HCT116 (cell line): Measurements from ENCODE around the gene ARL4C. TPM values are rescaled to one million over a fixed set of nuclear protein-coding genes. Genes with fewer than 3 reads are reported as not detected.

Experiments used
- ATAC-seq: fragments of 200-7000 bp; cut with Tn5 transposase; 2 replicates; pipeline ENCODE4 v1.9.1; 2020; ENCODE audit warnings: mild to moderate bottlenecking, moderate library complexity
- BruUV-seq: library from RNA; stranded (reverse); fragments of 400-500 nt; replicated peaks from 2 replicates; lab custom pipeline; 2021; lab: Mats Ljungman, UMichigan
- CTCF ChIA-PET: fragments of 300-600 bp; sonication (Branson Sonifier 250); formaldehyde crosslinking; loops from one replicate; lab custom pipeline; 2021; ENCODE audit warnings: antibody characterized with exemption; lab: Charles Lee
- POLR2A ChIA-PET: fragments of 300-600, 350-600 bp; sonication (Branson Sonifier 250); formaldehyde crosslinking; loops from one replicate; lab custom pipeline; 2021; ENCODE audit warnings: antibody characterized with exemption; lab: Charles Lee
- RAD21 ChIA-PET, 2 experiments: fragments of 300-600 bp; sonication (Branson Sonifier 250); formaldehyde crosslinking; loops; one replicate each; lab custom pipeline; 2023; ENCODE audit warnings: low total read pairs in 2 of 2; ENCODE audit not compliant: uncharacterized antibody in 2 of 2, unreplicated experiment in 2 of 2, low non-redundant PET in 1 of 2; lab: Charles Lee
- DNase-seq: peaks from one replicate; pipeline ENCODE4 v3.0.0-alpha.2; 2010; ENCODE audit warnings: low read depth, low spot score
- H2AFZ ChIP-seq: fragments of 200-600 bp; shearing (Covaris generic), sonication (generic); 2 replicates; pipeline ENCODE4 v1.6.1; 2017; ENCODE audit warnings: low read depth, mixed run types, mixed read lengths, antibody characterized with exemption, low read length; ENCODE audit not compliant: poor library complexity, severe bottlenecking
- H3K27ac ChIP-seq: 2 replicates; pipeline ENCODE4 v1.5.1; 2012; ENCODE audit warnings: low read depth, low read length
- H3K27me3 ChIP-seq: fragments of 200-600 bp; sonication (generic); 2 replicates; pipeline ENCODE4 v1.6.1; 2016; ENCODE audit warnings: mixed run types, low read length, mixed read lengths; ENCODE audit not compliant: insufficient read depth
- H3K36me3 ChIP-seq, 2 experiments: fragments of 200-500 bp in 1 of 2; fragments of 200-600 bp in 1 of 2; sonication (Bioruptor generic) in 1 of 2; sonication (generic) in 1 of 2; 2 replicates each; pipeline versions ENCODE4 v1.5.1 to v1.6.1; 2014 to 2016; ENCODE audit warnings: low read length in 2 of 2, inconsistent platforms in 1 of 2, mixed read lengths in 1 of 2, mixed run types in 1 of 2; ENCODE audit not compliant: insufficient read depth in 2 of 2, control insufficient read depth in 1 of 2
- H3K4me1 ChIP-seq, 2 experiments: fragments of 200-600 bp in 1 of 2; sonication (generic) in 1 of 2; 2 replicates each; pipeline versions ENCODE4 v1.5.1 to v1.6.1; 2012 to 2017; ENCODE audit warnings: low read length in 2 of 2, inconsistent platforms in 1 of 2, mild to moderate bottlenecking in 1 of 2, mixed read lengths in 1 of 2, mixed run types in 1 of 2, moderate library complexity in 1 of 2; ENCODE audit not compliant: insufficient read depth in 2 of 2, control insufficient read depth in 1 of 2
- H3K4me2 ChIP-seq: fragments of 200-600 bp; sonication (generic); 2 replicates; pipeline ENCODE4 v1.6.1; 2017; ENCODE audit warnings: mixed run types, low read length, mixed read lengths
- H3K4me3 ChIP-seq, 2 experiments: fragments of 200-600 bp in 1 of 2; sonication (generic) in 1 of 2; replicated peaks in 1 of 2; 2 replicates each; pipeline ENCODE4 v1.5.1; 2011 to 2016; ENCODE audit warnings: low read length in 2 of 2, control low read depth in 1 of 2, low read depth in 1 of 2, mild to moderate bottlenecking in 1 of 2, mixed read lengths in 1 of 2, mixed run types in 1 of 2
- H3K79me2 ChIP-seq: fragments of 200-600 bp; sonication (generic); 2 replicates; pipeline ENCODE4 v1.6.1; 2017; ENCODE audit warnings: mild to moderate bottlenecking, mixed run types, low read length, moderate library complexity, mixed read lengths; ENCODE audit not compliant: insufficient read depth
- H3K9ac ChIP-seq: fragments of 200-600 bp; sonication (generic); 2 replicates; pipeline ENCODE4 v1.6.1; 2016; ENCODE audit warnings: low read length, mixed read lengths
- H3K9me2 ChIP-seq: fragments of 200-600 bp; sonication (generic), shearing (Covaris generic); 2 replicates; pipeline ENCODE4 v1.6.1; 2017; ENCODE audit warnings: mixed run types, mild to moderate bottlenecking, moderate library complexity; ENCODE audit not compliant: insufficient read depth
- H3K9me3 ChIP-seq, 2 experiments: fragments of 200-500 bp in 1 of 2; fragments of 200-600 bp in 1 of 2; sonication (Bioruptor generic) in 1 of 2; sonication (generic) in 1 of 2; 2 replicates each; pipeline ENCODE4 v1.6.1; 2014 to 2017; ENCODE audit warnings: low read length in 2 of 2, mixed read lengths in 2 of 2, inconsistent platforms in 1 of 2, low read depth in 1 of 2, mild to moderate bottlenecking in 1 of 2, mixed run types in 1 of 2, moderate library complexity in 1 of 2; ENCODE audit not compliant: control insufficient read depth in 1 of 2, insufficient read depth in 1 of 2
- H4K20me1 ChIP-seq: fragments of 200-600 bp; sonication (generic), shearing (Covaris generic); 2 replicates; pipeline ENCODE4 v1.6.1; 2017; ENCODE audit warnings: mixed run types, mild to moderate bottlenecking, moderate library complexity; ENCODE audit not compliant: insufficient read depth
- EZH2phosphoT487 ChIP-seq: fragments of 200-600 bp; IDR thresholded peaks from 2 replicates; pipeline ENCODE4 v1.6.1; 2018; ENCODE audit warnings: antibody characterized with exemption, borderline replicate concordance
- JUND ChIP-seq: IDR thresholded peaks from 2 replicates; pipeline ENCODE4 v1.6.1; 2012
- POLR2AphosphoS5 ChIP-seq: IDR thresholded peaks from 2 replicates; pipeline ENCODE4 v1.6.1; 2011; ENCODE audit warnings: mild to moderate bottlenecking, low read depth, low read length, moderate library complexity
- SP1 ChIP-seq: IDR thresholded peaks from 2 replicates; pipeline ENCODE4 v1.6.1; 2012; ENCODE audit warnings: low read depth
- TCF7L2 ChIP-seq: IDR thresholded peaks from 2 replicates; pipeline ENCODE4 v1.7.0; 2011; ENCODE audit warnings: borderline replicate concordance, inconsistent platforms; ENCODE audit not compliant: insufficient read depth, insufficient read length; ENCODE audit errors: extremely low read depth
- ZFX ChIP-seq: fragments of 450-650 bp; IDR thresholded peaks from 2 replicates; pipeline ENCODE4 v1.6.1; 2017
- ZNF274 ChIP-seq: fragments of 200-500 bp; sonication (Bioruptor generic); IDR thresholded peaks from 2 replicates; pipeline ENCODE4 v1.6.1; 2014; ENCODE audit warnings: mild to moderate bottlenecking, low read depth, low read length, inconsistent platforms
- intact Hi-C: fragments of 100-400 bp; cut with micrococcal nuclease; formaldehyde crosslinking; loops from 2 replicates; pipeline ENCODE4 v1.10.0; 2022
- total RNA-seq: library from RNA; stranded (reverse); gene quantifications from one replicate; pipeline ENCODE4 v1.2.1, GENCODE V29; 2021; ENCODE audit not compliant: unreplicated experiment
- TF ChIP-seq, protein P1 (sequence below): IDR thresholded peaks from 2 replicates; pipeline ENCODE4 v1.6.1; 2012
- TF ChIP-seq, protein P2 (sequence below): IDR thresholded peaks from 2 replicates; pipeline ENCODE4 v1.6.1; 2011; ENCODE audit warnings: mild to moderate bottlenecking, low read length, moderate library complexity; ENCODE audit not compliant: insufficient replicate concordance; ENCODE audit errors: extremely low read depth
- TF ChIP-seq, protein P3 (sequence below), 3 experiments: fragments of 200-600 bp in 1 of 3; sonication (generic) in 1 of 3; IDR thresholded peaks in 2 of 3; conservative IDR thresholded peaks in 1 of 3; 2 replicates each; pipeline ENCODE4 v1.5.1; 2012 to 2017; ENCODE audit warnings: low read depth in 2 of 3, low read length in 2 of 3, antibody characterized with exemption in 1 of 3, borderline replicate concordance in 1 of 3, control low read depth in 1 of 3, mild to moderate bottlenecking in 1 of 3, mixed read lengths in 1 of 3, mixed run types in 1 of 3, moderate library complexity in 1 of 3; ENCODE audit not compliant: insufficient read depth in 1 of 3

The ARL4C gene
- total RNA-seq, 1 experiment from 2014 or later: 4.1 TPM

DNA sequence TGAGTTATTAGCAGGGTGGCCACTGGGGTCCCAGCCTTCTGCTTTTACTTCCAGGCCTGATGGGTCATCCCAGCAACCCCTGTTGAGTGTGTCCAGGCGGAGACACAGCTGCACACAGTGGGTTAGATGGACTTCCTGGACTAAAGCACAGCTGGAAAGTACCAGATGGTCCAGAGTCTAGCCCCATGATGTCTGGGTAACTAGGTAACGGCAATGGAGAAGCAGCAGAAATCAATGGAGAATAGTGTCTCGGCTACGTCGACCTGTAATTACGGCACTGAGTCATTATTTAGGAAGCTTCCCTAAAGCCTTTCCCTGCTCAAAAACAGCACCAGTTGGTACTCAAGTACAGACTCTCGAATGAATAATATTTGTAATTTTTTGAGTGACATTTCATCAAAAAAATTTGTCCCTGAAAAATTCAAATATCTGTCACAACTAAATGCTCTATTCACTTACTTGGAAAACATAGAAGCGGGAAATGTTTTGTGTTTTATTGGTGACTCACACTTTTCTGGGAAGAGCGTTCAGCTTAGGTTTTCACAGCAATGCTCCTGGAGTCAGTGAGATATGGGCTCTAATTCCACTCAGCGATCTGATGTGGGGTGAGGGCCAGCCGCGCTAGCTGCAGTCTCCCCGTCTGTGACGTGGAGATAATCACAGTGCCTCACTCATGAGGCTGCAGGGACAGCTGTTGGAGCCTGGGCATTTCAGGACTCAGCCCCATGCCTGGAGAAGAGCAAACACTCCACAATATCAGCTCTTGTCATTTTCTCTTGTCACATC, 16.2 kb upstream of the ARL4C start:
- Histone ChIP-seq H3K27me3 (no peaks in the 10 kb centered on the region), H2AFZ (no peak overlapping the region), H3K4me3 (no peak overlapping the region), H4K20me1 (no peaks in the 10 kb centered on the region), H3K9me3 (no peaks in the 10 kb centered on the region), H3K27ac (no peak overlapping the region), H3K9me2 (no peaks in the 10 kb centered on the region), H3K4me1 (no peaks in the 10 kb centered on the region), H3K79me2 (no peaks in the 10 kb centered on the region), H3K36me3 (no peaks in the 10 kb centered on the region), H3K4me2 (no peak overlapping the region), H3K9ac (no peak overlapping the region)
- RAD21 ChIA-PET: no interaction called here
- ATAC-seq (no peak), DNase-seq (no peak)
- intact Hi-C loops: no loop called here
- POLR2A ChIA-PET: interaction anchor here (0.5 kb wide), 1 partner anchor 425 kb away, joined by 3 read pairs; no protein-coding TSS in a partner anchor
- no TSS peak for BruUV-seq
- TF ChIP-seq, protein P1, sequence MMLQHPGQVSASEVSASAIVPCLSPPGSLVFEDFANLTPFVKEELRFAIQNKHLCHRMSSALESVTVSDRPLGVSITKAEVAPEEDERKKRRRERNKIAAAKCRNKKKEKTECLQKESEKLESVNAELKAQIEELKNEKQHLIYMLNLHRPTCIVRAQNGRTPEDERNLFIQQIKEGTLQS: no peak
- TF ChIP-seq EZH2phosphoT487 (no peak), TCF7L2 (no peak), ZFX (no peak), JUND (no peak), ZNF274 (no peak), POLR2AphosphoS5 (no peak), SP1 (no peak)
- TF ChIP-seq, protein P2, sequence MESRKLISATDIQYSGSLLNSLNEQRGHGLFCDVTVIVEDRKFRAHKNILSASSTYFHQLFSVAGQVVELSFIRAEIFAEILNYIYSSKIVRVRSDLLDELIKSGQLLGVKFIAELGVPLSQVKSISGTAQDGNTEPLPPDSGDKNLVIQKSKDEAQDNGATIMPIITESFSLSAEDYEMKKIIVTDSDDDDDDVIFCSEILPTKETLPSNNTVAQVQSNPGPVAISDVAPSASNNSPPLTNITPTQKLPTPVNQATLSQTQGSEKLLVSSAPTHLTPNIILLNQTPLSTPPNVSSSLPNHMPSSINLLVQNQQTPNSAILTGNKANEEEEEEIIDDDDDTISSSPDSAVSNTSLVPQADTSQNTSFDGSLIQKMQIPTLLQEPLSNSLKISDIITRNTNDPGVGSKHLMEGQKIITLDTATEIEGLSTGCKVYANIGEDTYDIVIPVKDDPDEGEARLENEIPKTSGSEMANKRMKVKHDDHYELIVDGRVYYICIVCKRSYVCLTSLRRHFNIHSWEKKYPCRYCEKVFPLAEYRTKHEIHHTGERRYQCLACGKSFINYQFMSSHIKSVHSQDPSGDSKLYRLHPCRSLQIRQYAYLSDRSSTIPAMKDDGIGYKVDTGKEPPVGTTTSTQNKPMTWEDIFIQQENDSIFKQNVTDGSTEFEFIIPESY: no peak
- TF ChIP-seq, protein P3, sequence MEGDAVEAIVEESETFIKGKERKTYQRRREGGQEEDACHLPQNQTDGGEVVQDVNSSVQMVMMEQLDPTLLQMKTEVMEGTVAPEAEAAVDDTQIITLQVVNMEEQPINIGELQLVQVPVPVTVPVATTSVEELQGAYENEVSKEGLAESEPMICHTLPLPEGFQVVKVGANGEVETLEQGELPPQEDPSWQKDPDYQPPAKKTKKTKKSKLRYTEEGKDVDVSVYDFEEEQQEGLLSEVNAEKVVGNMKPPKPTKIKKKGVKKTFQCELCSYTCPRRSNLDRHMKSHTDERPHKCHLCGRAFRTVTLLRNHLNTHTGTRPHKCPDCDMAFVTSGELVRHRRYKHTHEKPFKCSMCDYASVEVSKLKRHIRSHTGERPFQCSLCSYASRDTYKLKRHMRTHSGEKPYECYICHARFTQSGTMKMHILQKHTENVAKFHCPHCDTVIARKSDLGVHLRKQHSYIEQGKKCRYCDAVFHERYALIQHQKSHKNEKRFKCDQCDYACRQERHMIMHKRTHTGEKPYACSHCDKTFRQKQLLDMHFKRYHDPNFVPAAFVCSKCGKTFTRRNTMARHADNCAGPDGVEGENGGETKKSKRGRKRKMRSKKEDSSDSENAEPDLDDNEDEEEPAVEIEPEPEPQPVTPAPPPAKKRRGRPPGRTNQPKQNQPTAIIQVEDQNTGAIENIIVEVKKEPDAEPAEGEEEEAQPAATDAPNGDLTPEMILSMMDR (IDR thresholded peaks at IDR 0.05 in 2 of 3, conservative IDR thresholded peaks at IDR 0.05 in 1 of 3; ENCODE audit: borderline replicate concordance in 1 of 3, insufficient read depth in 1 of 3, low read depth in 2 of 3, low read length in 2 of 3): no peak
- CTCF ChIA-PET: no interaction called here
